Lung microvascular endothelial cell (primary cell): ENCODE results near the gene GJA4. TPM values are rescaled to one million over a fixed set of nuclear protein-coding genes. Genes with fewer than 3 reads are reported as not detected.
"Not testable (repeated sequence)": the region's sequence is repeated elsewhere in the genome, so short reads cannot be mapped to it uniquely, and the experiment has no call there.

Experiments used
- DNase-seq, 2 donors: peaks; one replicate each; pipeline versions ENCODE4 v3.0.0 to v3.0.0-alpha.2; 2010; ENCODE audit warnings: low read depth in 2 of 2
- total RNA-seq: library from RNA; depleted of rRNA; stranded (reverse); fragments of >200 nt; gene quantifications from 2 replicates; pipeline ENCODE4 v1.2.1, GENCODE V29; 2014

GJA4 gene
- total RNA-seq, 1 donor from 2014 or later: 47.2 TPM

DNA sequence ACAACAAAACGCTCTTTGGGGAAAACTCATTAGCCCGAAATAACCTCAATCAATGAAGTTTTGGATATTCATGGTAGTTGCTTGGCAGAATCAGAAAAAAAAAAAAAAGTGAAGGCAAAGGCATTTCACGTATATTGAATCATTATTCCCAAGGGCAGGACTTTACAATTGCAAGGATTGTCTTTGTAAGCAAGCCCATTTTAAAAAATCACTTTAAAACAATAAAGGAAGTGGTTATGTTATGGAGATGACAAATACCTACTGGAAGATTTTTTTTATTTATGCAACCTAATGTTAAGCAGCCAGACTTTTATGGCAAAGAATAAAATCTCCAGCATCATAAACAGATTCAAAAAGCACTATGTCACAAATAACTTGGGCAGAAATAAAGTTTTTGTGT, 23.9 kb upstream of the GJA4 start:
- DNase-seq: no peak

DNA sequence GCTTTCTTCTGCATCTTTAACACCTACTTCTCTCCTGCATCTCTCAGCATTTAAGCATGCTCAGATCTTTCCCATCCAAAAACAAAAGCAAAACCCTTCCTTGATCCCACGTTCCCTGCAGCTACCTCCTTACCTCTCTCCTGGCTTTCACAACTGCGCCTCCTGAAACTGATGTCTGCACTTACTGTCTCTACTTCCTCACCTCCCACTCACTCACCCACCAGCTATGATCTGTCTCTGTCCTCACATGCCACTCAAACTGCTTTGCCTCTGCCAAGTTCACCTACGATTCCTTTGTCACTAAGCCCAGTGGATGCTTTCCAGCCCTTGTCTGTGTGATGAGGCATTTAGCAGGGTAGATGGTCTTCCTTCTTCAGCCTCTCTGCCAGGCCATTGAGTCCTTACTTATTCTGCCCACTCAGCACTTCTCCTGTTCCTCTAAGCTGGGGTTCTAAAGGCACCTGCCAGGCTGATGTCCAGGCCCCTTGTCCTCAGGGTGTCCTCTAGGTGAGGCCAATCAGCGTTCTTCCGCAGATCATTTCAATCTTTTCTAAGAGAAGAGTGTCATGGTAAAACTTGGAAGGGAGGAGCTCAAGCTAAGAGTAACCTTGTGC, 21.8 kb upstream of the GJA4 start:
- DNase-seq: no peak

DNA sequence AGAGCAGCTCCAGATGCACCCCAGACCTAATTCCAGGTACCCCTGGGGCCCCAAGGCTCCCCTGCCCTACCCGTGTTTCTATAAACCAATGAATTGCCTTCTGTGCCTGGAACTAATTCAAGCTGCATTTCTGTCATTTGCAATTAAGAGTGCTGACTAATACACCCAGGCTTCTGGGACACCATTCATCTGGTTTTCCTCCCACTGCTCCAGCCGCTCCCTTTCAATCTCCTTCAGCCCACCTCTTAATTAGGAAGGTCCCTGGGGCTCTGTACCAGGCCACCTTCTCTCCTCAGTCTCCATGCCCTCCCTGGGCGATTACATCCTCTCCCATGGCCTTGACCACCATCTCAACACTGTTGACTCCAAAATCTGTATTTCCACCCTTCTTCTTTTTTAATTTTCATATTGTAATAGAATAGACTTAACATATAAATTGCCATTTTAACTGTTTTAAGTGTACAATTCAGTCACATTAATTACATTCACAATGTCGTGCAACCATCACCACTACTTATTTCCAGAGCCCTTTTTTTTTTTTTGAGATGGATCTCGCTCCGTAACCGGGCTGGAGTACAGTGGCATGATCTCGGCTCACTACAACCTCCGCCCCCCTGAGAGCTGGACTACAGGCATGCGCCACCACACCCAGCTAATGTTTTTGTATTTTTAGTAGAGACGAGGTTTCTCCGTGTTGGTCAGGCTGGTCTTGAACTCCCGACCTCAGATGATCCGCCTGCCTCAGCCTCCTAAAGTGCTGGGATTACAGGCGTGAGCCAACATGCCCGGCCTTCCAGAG, 21.0 kb upstream of the GJA4 start:
- DNase-seq: no peak

DNA sequence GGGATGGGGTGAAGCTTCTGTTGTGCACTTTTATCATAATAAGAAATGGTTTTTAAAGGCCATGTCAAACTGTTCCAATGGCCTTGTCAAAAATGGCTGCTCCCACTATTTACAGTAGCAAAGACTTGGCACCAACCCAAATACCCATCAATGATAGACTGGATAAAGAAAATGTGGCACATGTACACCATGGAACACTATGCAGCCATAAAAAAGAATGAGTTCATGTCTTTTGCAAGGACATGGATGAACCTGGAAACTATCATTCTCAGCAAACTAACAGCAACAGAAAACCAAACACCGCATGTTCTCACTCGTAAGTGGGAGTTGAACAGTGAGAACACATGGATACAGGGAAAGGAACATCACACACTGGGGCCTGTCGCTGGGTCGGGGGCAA, 19.7 kb upstream of the GJA4 start:
- not testable (repeated sequence) for DNase-seq

DNA sequence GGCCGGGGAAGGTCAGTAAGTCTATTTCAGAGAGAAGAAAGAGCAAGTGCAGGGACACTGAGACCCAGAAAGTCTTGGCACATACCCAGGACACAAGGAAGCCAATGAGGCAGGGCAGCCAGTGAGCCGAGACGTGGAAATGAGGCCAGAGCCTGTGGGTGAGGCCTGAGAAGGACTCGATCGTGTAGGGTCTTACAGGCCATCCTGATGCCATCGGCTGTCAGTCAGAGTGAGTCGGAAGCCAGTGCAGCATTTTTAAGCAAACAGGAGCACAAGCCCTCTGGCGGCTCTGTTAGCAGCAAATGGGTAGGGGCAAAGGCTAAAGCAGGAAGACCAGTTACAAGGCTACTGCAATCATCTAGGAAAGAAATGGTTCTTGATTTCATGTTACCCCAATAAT, 17.8 kb upstream of the GJA4 start:
- DNase-seq: no peak

DNA sequence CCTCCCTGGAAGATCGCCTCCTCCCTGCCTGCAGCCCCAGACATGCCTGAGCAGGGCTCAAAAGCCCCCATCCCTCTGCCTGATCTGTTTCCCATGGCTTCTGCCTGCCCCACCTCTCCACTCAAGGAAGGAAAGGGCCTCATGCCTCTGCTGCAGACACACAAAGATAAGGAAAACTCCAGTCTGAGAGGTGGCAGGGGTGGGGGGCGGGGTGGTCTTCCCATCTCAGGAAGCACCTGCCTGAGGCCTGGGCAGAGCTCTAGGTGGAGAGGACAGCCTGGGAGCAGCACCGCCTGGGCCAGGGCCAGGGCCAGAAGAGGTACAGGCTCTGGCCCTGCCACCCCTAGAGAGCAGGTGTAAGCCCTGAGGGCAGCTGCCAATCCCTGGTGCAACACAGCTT, 15.9 kb upstream of the GJA4 start:
- DNase-seq: no peak

DNA sequence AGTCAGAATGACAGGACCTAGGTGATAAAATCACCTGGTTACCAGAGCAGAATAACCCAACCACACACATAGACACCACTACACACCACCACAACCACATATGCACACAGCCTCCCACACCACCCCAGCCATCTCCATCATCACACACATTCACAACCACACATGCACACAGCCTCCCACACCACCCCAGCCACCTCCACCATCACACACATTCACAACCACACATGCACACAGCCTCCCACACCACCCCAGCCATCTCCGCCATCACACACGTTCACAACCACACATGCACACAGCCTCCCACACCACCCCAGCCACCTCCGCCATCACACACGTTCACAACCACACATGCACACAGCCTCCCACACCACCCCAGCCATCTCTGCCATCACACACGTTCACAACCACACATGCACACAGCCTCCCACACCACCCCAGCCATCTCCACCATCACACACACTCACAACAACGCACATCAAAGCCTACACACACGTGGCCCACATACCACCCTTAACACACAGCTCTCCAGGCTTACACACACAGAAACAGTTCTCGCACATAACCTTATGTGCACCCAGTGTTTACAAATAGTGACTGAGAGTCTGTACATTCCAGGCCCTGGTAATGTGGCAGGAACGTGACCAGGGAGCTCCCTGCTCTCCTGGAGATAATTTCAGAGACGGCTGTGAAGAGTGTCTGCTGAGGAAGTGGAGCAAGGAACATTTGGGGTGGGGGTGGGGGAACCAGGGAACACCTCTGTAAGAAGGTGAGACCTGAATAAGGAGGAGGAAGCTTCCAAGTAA, 15.1 kb upstream of the GJA4 start:
- no peak for DNase-seq

DNA sequence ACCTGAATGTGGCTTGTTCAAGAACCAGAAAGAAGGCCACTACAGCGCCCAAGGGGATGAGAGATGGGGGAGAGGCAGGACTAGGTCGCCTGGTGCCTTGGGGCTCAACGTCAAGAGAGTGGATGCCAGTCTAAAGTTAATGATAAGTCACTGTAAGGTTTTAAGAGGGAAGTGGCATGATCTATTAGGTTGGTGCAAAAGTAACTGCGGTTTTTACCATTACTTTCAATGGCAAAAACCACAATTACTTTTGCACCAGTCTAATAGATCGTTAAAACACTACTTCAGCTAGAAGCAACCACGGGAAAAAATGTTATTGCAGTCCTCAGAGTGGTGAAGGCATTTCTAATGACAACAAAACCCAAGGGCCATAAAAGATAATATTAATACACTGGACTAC, 14.4 kb upstream of the GJA4 start:
- DNase-seq: no peak

DNA sequence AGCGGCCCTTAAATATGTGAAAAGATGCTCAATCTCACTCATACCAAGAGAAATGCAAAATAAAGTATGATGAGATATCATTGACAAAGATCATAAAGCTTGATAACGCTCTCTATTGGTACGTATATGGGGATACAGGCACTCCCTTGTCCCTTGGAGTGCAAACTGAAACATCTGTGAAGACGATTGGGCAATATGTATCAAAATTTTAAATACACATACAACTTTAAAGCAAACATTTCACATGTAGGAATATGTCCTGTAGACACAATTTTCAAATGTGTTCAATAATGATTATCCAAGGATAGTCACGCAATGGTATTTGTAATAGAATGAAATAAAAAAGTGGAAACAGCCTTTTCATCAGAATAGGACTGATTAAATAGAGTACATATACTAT, 13.8 kb upstream of the GJA4 start:
- DNase-seq: no peak

DNA sequence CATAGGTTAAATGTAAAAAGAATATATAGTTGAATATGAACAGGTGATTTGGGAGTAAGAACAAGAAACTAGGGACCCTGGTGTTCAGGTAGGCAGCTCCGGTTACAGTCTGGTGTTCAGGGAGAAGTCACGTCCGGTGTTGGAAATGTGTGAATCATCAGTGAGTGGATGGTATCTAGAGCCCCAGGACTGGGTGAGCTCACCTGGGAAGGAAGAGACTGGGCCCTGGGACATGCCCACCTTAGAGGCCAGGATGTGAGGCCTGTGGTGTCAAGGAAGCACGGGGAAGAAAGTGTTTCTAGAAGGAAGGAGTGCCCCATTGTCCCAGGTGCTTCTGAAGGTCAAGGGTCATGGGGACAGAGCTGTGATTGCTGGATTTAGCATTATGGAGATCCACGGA, 13.3 kb upstream of the GJA4 start:
- DNase-seq: no peak

DNA sequence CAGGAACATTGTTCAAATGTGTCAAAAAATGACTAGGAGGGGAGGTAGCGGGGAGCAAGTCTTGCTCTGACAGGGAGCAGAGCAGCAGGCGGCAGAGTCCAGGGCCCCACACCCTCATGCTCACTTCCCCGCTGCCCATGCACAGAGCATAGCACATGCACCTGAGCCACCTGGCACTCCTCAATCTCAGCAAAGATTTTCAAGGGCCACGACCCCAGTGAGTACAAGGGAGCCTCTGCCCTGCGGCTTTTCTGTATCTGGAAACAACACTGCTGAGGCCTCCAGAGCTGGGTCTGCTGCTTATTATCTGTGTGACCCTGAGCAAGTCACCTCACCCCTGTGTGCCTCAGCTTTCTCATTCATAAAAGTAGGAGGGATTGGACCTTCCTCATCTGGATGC, 12.8 kb upstream of the GJA4 start:
- DNase-seq: no peak

DNA sequence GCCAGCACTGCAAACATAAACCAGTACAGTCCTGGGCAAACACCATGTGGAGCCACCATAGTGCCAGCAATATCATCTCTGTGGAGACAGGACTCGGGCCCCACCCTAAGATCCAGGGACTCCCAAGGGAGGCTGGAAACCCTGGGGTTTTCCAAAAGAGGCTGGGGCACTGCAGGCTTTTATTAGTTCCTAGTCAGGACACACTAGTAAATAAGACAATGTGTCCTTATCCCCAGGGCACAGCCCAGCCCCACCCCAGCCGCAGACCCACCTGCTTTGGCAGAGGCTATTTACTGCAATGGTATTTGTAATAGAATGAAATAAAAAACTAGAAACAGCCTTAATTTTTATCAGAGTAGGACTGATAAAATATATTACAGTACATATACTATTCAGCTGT, 12.3 kb upstream of the GJA4 start:
- DNase-seq: no peak

DNA sequence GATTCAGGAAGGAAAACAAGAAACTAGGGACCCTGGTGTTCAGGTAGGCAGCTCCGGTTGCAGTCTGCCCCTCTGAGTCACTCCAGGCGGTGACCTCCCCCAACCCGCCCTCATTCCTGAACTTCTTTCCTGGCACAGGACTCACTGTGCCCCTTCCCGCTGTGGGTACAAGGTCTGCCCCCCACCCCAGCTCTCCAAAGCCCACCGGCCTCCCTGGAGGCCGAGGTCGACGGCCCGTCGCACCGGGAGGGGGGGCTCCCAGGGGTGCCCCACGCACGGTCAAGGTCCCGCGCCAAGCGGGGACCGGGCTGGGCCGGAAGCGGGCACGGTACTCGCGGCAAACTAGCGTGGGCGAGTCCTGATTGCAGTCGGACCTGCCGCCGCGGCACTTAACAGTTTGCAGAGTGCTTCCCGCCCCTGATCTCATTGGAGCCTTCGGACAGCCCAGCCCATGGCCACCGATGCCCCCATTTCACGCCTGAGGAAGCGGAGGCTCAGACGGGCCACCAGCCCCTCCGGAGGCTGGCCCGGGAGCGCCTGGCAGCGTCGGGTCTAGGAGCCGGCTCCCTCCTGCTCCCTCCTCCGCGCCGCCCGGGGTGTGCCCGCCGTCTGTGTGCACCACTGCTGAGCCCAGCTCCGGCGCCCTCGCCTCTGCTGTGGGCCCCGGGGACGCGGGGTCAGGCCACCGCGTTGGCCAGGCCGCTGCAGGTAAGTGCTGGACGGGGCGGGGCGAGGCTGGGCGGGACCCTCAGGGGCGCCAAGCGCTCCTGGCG, 11.5 kb upstream of the GJA4 start, which contains the start of gene GJB3:
Gene GJB3 (plus strand): TSS at position 144 of the 773 bp plus-strand sequence. CDS start 3,549 bp downstream, outside the sequence.
- no peak for DNase-seq

DNA sequence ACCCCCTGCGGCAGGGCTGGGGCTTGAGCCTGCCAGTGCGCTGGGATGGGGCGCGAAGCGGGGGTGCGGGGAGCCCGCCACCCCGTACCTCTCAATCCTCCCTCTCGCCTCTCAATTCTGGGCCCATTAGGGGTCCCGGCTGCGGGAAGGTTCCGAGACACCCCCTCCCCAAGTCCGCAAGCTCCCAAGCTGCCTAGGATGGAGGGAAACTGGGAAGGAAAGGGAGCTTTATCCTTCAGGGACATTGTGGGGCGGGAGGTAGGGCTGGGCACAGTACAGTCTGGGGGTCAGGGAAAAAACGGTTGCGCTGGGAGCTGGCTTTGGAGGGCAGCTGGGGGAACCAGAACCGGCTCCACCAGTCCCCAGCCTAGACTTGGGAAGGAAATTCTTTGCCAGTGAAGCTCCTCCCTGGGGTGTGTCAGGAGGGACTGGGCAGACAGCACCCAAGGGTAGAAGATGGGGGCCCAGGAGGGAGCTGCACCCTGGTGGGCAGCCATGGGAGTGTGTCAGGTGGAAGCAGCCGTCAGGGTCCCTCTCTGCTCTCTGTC, 10.9 kb upstream of the GJA4 start:
- DNase-seq: no peak

DNA sequence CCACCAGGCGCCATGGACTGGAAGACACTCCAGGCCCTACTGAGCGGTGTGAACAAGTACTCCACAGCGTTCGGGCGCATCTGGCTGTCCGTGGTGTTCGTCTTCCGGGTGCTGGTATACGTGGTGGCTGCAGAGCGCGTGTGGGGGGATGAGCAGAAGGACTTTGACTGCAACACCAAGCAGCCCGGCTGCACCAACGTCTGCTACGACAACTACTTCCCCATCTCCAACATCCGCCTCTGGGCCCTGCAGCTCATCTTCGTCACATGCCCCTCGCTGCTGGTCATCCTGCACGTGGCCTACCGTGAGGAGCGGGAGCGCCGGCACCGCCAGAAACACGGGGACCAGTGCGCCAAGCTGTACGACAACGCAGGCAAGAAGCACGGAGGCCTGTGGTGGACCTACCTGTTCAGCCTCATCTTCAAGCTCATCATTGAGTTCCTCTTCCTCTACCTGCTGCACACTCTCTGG, 8.0 kb upstream of the GJA4 start:
- no peak for DNase-seq

DNA sequence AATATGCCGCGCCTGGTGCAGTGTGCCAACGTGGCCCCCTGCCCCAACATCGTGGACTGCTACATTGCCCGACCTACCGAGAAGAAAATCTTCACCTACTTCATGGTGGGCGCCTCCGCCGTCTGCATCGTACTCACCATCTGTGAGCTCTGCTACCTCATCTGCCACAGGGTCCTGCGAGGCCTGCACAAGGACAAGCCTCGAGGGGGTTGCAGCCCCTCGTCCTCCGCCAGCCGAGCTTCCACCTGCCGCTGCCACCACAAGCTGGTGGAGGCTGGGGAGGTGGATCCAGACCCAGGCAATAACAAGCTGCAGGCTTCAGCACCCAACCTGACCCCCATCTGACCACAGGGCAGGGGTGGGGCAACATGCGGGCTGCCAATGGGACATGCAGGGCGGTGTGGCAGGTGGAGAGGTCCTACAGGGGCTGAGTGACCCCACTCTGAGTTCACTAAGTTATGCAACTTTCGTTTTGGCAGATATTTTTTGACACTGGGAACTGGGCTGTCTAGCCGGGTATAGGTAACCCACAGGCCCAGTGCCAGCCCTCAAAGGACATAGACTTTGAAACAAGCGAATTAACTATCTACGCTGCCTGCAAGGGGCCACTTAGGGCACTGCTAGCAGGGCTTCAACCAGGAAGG, 7.4 kb upstream of the GJA4 start:
- no peak for DNase-seq

DNA sequence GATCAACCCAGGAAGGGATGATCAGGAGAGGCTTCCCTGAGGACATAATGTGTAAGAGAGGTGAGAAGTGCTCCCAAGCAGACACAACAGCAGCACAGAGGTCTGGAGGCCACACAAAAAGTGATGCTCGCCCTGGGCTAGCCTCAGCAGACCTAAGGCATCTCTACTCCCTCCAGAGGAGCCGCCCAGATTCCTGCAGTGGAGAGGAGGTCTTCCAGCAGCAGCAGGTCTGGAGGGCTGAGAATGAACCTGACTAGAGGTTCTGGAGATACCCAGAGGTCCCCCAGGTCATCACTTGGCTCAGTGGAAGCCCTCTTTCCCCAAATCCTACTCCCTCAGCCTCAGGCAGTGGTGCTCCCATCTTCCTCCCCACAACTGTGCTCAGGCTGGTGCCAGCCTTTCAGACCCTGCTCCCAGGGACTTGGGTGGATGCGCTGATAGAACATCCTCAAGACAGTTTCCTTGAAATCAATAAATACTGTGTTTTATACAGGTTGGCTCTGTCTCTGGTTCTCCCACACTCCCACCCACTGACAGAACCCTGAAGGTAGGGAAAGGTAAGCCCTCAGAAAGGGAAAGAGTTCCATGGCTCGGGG, 6.8 kb upstream of the GJA4 start:
- no peak for DNase-seq

DNA sequence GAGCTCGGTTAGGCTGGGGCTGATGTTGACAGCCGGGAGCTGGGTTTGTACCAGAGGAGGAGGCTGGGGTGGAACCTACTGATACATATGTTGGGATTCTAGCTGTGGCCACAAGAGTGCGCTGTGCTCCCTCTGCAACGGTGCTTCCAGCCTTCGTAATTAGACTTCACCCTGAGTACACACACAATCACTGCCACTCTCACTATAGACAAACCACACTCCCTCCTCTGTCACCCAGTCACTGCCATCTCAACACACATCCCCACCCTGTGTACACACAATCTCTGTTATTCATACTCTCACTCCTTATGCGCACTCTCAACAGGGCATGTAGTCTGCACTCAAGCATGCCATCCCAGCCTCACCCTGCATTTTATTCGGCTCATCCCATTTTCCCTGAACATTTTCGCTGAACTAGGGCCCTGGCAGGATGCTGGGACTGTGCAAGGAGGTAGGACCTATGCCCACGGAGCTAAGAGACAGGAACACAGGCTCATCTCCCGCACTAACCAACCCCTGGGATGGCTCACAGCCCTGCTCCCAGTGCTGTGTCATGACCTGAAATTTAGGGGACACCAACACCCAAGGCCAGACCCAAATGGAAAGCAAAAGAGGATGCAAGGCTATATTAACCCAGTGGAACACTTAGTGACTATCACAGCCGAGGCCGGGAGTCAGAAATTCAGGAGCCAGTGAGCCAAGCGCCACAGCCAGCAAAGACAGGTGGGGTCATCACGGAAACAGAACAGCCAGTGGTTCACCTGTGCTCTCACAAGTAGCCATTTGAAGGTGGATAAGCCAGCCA, 6.1 kb upstream of the GJA4 start:
- peak; percentile 82 to 91 for DNase-seq
